Stimulated activated CD4-positive, alpha-beta T cell treated with anti-CD3 and anti-CD28 coated beads, TNF-alpha, amount 100 ng/mL, for 4 hours (primary cell): ENCODE measurements around the gene DRC7.

ENCODE experiments used
- DNase-seq, 3 experiments: peaks; one replicate each; pipeline ENCODE4 v3.0.0-alpha.2; 2020; ENCODE audit warnings: low read depth in 3 of 3

Gene DRC7

GRCh38 chr16:57751539-57752202, 57.1 kb downstream of the DRC7 start:
- no peak for DNase-seq

- DNase-seq = no peak
Observed at GRCh38 chr16:57752203-57752580, 57.6 kb downstream of the DRC7 start.

- DNase-seq = no peak
Observed at GRCh38 chr16:57752581-57753447, 58.2 kb downstream of the DRC7 start.

- no peak for DNase-seq
Observed at GRCh38 chr16:57753448-57754353, 59.1 kb downstream of the DRC7 start.

- DNase-seq = no peak
Observed at GRCh38 chr16:57754354-57755060, 59.9 kb downstream of the DRC7 start.

- DNase-seq = no peak
Observed at GRCh38 chr16:57755061-57755684, 60.6 kb downstream of the DRC7 start.

- DNase-seq = no peak
Observed at GRCh38 chr16:57755726-57756423, 61.3 kb downstream of the DRC7 start.

GRCh38 chr16:57756424-57757325, 62.1 kb downstream of the DRC7 start:
- no peak for DNase-seq

- peak; percentile 75 to 84 (median 82) for DNase-seq
Observed at GRCh38 chr16:57757326-57757786, 62.8 kb downstream of the DRC7 start.

GRCh38 chr16:57757883-57758282, 63.3 kb downstream of the DRC7 start:
- DNase-seq = no peak

GRCh38 chr16:57758331-57759117, 63.9 kb downstream of the DRC7 start:
- no peak for DNase-seq

GRCh38 chr16:57759131-57759530, 64.5 kb downstream of the DRC7 start:
- DNase-seq = no peak

GRCh38 chr16:57759541-57760356, 65.1 kb downstream of the DRC7 start:
- no peak for DNase-seq

- no peak for DNase-seq
Observed at GRCh38 chr16:57760357-57761160, 66.0 kb downstream of the DRC7 start.

- DNase-seq = no peak
Observed at GRCh38 chr16:57761301-57761700, 66.7 kb downstream of the DRC7 start.

- DNase-seq = no peak
Observed at GRCh38 chr16:57761957-57762356, 67.4 kb downstream of the DRC7 start.
